H1 (cell line): Measurements from ENCODE around the gene PRSS53.
A peak's percentile ranks its signal among the peaks of the same experiment; 100 is the strongest.

Source experiments
- CREB1 ChIP-seq: IDR thresholded peaks from 2 replicates; pipeline ENCODE4 v1.6.1; 2012; ENCODE audit warnings: inconsistent platforms
- POLR2A ChIP-seq, 2 experiments: IDR thresholded peaks; 1 replicate in 1 of 2; 2 replicates in 1 of 2; pipeline ENCODE4 v1.6.1; 2011; ENCODE audit warnings: low read depth in 2 of 2, low read length in 2 of 2, mild to moderate bottlenecking in 2 of 2; ENCODE audit errors: control extremely low read depth in 1 of 2
- RNF2 ChIP-seq: fragments of 200-900, 300-1000 bp; sonication (generic); IDR thresholded peaks from 2 replicates; pipeline ENCODE4 v1.7.1; 2016; ENCODE audit warnings: borderline replicate concordance, low read depth, mild to moderate bottlenecking, antibody characterized with exemption, low read length; ENCODE audit not compliant: poor library complexity, severe bottlenecking; ENCODE audit errors: missing control alignments
- TAF1 ChIP-seq: IDR thresholded peaks from 2 replicates; pipeline ENCODE4 v1.6.1; 2011; ENCODE audit warnings: mild to moderate bottlenecking, low read depth, low read length
- TF ChIP-seq, protein P1 (sequence below), 3 experiments: IDR thresholded peaks; 1 replicate in 2 of 3; 2 replicates in 1 of 3; pipeline versions ENCODE4 v1.5.1 to v1.6.1; 2011; ENCODE audit warnings: low read length in 3 of 3, mild to moderate bottlenecking in 3 of 3, inconsistent platforms in 2 of 3, low read depth in 1 of 3, moderate library complexity in 1 of 3; ENCODE audit not compliant: insufficient read depth in 1 of 3; ENCODE audit errors: control extremely low read depth in 1 of 3

DNA sequence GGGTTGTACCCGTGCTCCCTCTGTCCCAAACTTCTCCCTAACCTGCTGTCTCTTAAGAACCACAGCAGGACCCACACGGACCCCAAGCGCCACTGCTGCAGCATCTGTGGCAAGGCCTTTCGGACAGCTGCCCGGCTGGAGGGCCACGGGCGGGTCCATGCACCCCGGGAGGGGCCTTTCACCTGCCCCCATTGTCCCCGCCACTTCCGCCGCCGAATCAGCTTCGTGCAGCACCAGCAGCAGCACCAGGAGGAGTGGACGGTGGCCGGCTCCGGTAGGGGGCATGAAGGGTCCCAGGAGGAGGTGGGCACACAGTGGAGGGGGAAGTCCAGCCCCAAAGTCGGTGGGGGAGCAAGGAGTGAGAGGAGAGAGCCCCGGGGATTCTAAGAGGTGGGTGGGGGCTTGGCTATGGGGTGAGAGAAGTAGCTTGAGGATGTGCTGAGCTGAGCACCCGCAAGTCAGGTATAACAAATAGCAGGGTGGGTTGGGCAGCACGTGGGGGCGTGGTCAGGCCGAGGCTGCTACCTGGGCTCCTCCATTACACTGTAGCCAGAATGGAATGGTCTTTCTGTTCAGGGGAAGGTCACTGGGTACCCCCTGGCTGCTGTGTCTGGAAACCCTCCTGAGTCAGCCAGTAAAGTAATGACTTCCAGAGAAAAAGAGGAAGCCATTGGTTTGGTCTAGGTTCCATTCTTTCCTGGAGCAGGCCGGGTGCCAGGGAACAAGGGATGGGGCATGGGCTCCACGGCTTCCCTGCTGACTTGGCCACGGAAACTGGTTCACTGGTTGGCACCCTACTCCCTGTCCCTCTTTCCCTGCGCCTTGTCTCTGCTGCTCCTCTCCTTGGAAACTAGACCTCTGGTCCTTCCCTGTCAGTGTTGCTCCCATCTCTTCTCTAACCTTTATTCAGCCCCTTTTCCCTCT, 7.1 kb downstream of the PRSS53 start:
- peak; percentile 20 to 32; a peak in 1 of 3 replicates for TF ChIP-seq POLR2A (IDR thresholded peaks at IDR 0.05; ENCODE audit: control extremely low read depth in 1 of 2, low read depth in 2 of 2, low read length in 2 of 2)
- TF ChIP-seq CREB1: no peak
- TF ChIP-seq TAF1: no peak
- TF ChIP-seq, protein P1, sequence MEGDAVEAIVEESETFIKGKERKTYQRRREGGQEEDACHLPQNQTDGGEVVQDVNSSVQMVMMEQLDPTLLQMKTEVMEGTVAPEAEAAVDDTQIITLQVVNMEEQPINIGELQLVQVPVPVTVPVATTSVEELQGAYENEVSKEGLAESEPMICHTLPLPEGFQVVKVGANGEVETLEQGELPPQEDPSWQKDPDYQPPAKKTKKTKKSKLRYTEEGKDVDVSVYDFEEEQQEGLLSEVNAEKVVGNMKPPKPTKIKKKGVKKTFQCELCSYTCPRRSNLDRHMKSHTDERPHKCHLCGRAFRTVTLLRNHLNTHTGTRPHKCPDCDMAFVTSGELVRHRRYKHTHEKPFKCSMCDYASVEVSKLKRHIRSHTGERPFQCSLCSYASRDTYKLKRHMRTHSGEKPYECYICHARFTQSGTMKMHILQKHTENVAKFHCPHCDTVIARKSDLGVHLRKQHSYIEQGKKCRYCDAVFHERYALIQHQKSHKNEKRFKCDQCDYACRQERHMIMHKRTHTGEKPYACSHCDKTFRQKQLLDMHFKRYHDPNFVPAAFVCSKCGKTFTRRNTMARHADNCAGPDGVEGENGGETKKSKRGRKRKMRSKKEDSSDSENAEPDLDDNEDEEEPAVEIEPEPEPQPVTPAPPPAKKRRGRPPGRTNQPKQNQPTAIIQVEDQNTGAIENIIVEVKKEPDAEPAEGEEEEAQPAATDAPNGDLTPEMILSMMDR (IDR thresholded peaks at IDR 0.05; ENCODE audit: control extremely low read depth in 1 of 3, insufficient read depth in 1 of 3, low read depth in 1 of 3, low read length in 3 of 3): no peak
- no peak for TF ChIP-seq RNF2
